Activated CD8-positive, alpha-beta memory T cell treated with anti-CD3 and anti-CD28 coated beads for 4 hours (primary cell): ENCODE data around the gene GATA1.
"Not testable (repeated sequence)": the region's sequence is repeated elsewhere in the genome, so short reads cannot be mapped to it uniquely, and the experiment has no call there.

ENCODE experiments used
- DNase-seq, 2 donors: peaks; one replicate each; pipeline ENCODE4 v3.0.0-alpha.2; 2020; ENCODE audit warnings: low read depth in 2 of 2

GATA1 gene

DNA sequence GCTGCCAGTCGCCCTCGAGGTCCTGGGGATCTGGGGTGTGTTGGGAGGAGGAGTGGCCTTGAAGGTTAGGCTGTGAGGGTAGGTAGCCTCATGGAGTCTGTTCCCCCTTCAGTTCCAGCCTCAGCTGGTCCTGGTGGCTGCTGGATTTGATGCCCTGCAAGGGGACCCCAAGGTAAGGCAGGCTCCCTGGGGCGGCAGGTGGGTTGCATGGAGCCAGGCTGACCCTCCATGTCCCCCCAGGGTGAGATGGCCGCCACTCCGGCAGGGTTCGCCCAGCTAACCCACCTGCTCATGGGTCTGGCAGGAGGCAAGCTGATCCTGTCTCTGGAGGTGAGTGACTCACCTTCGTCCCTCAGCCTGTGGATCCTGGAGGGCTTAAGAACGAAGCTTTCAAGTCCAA is 28.3 kb downstream of the GATA1 start:
- DNase-seq = no peak

DNA sequence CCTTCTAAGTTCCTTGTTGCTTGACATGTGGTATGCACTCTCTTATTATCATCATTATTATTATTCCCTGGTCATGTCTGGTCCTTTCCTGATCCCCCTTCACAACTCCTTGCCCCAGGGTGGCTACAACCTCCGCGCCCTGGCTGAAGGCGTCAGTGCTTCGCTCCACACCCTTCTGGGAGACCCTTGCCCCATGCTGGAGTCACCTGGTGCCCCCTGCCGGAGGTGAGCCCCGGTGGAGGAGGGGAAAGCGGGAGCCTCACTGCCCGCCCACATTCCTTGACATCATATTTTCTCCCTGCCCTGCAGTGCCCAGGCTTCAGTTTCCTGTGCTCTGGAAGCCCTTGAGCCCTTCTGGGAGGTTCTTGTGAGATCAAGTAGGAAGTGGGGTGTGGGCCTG is 28.9 kb downstream of the GATA1 start:
- no peak for DNase-seq

DNA sequence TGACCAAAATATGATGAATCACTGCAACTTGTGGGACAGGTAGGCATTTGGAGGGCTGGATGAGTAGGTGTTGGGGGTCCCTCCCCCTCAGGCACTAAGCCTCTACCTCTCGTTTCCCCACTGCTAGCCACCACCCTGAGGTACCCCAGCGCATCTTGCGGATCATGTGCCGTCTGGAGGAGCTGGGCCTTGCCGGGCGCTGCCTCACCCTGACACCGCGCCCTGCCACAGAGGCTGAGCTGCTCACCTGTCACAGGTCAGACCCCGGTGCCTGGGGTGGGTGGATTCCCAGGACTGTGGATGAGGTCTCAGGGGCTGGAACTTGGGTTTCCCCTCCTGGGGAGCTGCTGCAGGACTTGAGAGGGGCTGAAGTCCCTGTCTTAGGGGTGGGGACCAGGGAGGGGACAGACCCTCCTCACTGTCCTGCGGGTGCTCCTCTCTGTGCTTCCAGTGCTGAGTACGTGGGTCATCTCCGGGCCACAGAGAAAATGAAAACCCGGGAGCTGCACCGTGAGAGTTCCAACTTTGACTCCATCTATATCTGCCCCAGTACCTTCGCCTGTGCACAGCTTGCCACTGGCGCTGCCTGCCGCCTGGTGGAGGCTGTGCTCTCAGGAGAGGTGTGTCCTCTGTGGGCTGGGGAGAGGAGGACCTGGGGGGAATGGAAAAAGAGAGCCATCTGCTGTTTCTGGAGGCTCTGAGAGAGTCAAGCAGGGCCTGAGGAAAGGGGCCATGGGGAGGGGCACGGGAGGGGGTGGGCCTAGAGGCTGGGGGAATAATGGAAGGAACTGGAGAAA is 29.8 kb downstream of the GATA1 start:
- no peak for DNase-seq

DNA sequence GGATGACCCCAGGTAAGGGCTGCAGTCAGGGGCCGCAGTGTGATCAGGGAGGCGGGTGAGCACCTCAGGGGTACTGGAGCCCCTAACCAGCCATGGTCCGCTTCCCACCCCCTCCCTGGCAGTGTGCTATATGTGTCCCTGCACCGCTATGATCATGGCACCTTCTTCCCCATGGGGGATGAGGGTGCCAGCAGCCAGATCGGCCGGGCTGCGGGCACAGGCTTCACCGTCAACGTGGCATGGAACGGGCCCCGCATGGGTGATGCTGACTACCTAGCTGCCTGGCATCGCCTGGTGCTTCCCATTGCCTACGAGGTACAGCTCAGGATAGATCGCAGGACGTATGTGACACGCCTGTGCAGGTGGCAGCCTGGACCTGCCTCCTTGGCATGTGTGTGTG is 31.7 kb downstream of the GATA1 start:
- DNase-seq = no peak

DNA sequence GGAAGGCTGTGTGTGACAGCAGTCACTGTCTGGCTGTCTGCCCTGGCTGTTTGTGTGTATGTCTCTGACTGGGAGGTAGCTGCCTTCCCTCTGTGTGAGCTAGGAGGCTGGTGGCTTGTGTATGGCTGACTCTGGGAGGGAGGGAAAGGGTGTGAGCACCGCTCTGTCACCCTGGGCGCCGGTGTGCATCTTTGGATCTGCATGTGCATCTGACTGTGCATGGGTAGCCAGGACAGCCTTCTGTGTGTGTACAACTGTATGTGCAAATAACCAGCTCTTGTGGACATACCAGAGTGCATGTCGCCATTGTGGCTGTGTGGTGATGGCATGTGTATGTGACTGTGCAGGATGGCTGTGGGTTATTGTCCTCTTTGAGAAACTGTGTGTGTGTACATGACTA is 32.5 kb downstream of the GATA1 start:
- DNase-seq = no peak

DNA sequence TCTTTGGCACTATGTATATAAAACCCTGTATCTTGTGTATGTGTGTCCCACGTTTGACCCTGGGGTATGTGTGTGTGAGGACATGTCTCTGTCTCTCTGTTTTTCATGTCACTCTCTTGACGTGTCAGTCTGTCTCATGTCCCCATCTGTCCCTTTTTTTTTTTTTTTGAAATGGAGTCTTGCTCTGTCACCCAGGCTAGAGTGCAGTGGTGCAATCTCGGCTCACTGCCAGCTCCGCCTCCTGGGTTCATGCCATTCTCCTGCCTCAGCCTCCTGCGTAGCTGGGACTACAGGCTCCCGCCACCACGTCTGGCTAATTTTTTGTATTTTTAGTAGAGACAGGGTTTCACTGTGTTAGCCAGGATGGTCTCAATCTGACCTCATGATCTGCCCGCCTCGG is 33.0 kb downstream of the GATA1 start:
- DNase-seq = not testable (repeated sequence)

DNA sequence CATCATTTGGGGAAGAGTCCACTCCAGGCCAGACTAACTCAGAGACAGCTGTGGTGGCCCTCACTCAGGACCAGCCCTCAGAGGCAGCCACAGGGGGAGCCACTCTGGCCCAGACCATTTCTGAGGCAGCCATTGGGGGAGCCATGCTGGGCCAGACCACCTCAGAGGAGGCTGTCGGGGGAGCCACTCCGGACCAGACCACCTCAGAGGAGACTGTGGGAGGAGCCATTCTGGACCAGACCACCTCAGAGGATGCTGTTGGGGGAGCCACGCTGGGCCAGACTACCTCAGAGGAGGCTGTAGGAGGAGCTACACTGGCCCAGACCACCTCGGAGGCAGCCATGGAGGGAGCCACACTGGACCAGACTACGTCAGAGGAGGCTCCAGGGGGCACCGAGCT is 36.7 kb downstream of the GATA1 start:
- DNase-seq = no peak

DNA sequence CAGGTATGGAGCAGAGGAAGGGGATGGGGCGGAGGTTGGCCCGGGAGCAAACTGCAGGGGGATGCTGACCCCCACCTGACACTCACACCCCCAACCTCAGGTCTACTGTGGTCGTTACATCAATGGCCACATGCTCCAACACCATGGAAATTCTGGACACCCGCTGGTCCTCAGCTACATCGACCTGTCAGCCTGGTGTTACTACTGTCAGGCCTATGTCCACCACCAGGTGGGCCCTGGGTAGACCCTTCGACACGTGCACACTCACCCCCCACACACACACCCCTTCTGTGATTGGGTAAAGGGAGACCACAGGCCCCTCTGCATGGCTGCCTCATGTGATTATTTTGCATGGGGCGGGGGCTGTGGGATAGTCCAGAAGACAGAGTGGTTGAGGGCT is 37.7 kb downstream of the GATA1 start:
- DNase-seq = no peak

DNA sequence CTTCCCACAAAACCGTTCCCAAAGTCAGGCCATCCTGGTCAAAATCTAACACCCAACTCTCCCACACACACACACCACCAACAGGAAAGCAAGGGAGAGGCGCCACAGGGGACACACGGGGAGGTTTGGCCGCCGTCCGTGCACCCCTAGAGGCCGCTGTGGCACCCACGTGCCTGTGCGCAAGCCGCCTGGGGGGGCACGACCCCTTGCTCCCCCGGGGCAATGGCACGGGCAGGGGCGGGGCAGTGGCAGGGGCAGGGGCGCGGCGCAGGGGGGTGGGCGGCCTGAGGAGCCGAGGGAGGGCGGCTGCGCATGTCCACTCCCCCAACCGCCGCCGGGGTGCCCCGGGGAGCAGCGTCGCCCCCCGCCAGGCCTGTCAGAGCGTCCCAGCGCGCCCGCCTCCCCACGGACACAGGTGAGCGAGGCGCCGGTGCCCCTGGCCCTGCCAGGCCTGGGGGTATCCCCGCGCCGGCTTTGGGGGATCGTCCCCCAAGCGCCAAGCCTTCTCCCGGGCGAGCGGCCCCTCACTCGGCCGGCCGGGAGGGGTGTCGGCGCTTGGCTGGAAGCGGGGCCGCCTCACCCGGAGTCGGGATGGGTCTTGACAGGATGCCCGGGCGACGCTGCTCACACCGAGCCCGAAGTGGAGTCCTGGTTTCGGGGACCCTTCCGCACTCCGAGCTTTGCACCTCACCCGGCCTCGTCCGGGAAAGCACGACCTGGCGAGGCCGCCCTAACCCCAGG is 39.9 kb downstream of the GATA1 start, which contains the start of gene ERAS:
Gene ERAS (plus strand): TSS at position 379 of the 741 bp plus-strand sequence. CDS start 2,611 bp downstream, outside the sequence.
- no peak for DNase-seq

DNA sequence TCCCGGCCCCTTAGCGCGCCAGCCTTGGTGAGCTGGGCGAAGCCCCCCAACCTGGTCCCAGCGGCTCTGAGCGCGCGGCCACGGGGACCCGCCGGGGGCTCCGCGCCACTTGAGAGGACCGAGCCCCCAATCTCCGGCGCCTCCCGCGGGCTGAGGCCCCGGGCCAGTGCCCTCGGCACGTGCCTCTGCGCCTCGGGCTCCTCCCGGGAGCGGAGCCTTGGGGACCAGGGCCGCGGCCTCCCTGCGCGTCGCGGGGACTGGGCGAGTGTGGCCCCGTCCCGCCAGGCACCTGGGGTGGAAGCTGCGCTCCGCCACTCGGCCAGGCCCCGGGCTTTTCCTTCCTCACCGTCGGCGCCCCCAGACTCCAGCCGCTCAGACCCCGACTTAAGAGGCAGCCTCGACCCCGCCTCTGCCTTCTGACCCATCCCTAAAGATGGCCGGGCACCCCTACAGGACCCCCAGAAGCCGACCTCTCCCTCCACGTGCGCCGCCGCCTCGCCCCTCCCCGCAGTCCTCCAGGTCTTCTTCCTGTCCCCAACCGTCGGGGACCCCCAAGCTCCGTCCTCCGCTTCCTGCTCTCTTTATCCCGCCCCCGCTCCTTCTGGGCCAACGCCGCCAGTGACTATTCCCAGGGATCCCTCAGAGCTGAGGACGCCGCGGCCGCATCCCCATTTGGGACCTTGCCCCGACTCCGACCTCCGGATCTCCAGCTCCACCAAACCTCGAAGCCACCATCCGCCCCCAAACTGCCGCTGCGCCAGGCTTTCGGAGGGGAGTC is 40.7 kb downstream of the GATA1 start:
- no peak for DNase-seq

DNA sequence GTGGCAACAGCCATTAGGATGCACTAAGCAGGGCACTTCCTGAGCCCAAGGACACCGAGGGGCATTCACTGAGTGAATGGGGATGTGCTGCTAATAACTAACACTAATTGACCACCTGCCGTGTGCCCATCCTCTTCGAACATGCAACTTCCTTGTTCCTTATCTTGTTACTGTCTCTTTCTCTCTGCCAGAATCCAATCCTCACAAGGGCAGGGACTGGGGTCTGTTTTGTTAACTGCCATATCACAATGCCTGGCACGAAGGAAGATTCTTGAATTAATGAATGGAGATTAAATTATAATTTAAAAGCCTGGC is 41.2 kb downstream of the GATA1 start:
- DNase-seq = no peak

DNA sequence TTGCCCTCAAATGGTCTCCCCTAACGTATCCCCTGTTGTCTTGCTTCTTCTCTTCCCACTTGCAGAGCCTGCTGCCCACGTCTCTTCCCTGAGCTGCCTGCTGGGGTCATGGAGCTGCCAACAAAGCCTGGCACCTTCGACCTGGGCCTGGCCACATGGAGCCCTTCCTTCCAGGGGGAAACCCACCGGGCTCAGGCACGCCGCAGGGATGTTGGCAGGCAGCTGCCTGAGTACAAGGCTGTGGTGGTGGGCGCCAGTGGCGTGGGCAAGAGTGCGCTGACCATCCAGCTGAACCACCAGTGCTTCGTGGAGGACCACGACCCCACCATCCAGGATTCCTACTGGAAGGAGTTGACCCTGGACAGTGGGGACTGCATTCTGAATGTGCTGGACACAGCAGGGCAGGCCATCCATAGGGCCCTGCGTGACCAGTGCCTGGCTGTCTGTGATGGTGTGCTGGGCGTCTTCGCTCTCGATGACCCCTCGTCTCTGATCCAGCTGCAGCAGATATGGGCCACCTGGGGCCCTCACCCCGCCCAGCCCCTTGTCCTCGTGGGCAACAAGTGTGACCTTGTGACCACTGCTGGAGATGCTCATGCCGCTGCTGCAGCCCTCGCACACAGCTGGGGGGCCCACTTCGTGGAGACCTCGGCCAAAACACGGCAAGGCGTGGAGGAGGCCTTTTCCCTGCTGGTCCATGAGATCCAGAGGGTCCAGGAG is 42.8 kb downstream of the GATA1 start:
- no peak for DNase-seq

DNA sequence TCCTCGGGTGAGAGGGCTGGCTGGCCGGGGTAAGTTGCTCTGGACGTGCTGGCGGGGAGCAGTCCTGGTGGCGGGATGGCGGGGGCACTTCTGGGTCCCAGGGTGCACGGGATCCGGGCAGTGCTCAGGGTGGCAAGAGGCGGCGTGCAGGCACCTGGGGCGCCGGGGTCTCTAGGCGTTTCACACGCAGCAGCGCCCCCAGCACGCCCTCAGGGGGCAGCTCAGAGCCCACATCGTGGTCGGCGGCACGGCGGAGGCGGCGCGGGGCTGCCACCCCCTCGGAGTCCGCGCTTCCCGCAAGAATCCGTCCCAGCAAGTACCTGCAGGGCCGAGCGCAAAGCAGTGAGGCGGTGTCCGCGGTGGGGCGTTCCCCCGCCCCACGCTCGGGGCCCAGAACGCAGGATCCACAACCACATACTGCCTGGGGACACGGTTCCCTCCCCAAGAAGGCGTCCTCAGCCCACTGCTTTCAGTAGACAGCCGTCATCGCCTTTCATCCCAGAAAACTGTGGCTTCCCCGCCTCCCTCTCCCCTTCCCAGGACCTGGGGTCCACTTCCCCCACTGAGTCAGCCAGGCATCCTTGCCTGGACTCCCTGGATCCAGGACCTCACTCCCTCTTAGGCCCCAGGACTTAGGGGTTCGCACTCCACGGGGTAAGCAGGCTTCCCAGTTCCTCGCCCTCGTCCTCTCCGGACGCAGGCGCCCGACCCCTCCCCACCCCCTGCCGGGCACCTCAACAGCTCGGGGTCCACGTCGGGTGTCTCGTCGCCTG is 44.9 kb downstream of the GATA1 start:
- DNase-seq = no peak

DNA sequence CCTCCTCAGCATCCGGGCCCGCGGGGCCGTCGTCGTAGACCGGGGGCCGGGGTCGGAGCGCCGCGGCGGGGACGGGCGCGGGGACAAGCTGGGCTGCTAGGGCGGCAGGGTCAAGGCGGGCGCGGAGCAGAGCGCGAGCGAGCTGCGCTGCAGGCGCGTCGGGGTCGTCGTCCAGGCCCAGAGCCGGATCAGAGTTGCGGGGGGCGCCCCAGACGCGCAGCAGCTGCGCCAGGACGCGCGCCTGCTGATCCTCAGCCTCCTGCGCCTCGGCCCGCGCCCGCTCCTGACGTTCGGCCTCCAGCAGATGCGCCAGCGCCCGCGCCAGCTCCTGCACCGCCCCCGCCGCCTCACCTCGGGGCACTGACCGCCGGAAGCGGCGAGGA is 45.5 kb downstream of the GATA1 start:
- DNase-seq = no peak

DNA sequence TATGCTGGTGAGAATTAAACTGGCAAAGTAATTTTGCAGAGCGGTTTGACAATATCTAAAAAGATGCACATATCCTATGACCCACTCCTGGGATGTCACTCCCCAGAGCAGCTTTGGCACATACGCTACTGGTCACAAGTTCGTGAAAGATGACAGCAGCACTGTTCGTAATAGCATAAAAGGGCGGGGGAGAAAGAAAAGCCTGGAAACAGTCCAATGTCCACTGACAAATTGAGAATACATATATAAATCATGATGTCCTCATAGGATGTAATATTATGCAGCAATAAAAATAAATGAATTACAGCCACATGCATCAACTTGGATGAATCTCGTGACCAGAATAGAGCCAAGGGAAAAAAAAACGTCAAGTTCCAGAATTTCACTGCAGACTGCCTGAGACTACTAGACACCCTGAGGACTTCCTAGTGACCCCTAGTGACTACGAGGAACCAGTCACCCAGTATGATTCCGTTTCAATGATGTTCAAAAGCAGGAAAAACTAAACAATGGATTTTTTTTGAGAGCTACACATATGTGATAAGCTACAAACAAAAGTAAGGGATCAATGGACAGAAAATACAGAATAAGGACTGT is 47.2 kb downstream of the GATA1 start:
- DNase-seq = no peak

DNA sequence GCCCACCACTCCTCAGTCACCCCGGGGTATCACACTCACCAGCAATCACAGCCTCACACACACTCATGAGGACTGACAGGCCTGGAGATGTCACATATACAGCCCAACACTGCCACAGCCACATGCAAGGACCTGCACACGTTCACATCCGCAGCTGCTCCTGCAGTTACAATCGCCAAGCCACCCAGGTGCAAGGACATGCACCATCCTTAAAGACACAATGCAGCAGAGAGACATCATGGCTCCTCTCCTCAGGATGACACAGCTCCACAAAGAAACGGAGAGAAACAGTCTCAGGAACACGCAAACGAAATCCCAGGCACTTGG is 48.0 kb downstream of the GATA1 start:
- DNase-seq = no peak

DNA sequence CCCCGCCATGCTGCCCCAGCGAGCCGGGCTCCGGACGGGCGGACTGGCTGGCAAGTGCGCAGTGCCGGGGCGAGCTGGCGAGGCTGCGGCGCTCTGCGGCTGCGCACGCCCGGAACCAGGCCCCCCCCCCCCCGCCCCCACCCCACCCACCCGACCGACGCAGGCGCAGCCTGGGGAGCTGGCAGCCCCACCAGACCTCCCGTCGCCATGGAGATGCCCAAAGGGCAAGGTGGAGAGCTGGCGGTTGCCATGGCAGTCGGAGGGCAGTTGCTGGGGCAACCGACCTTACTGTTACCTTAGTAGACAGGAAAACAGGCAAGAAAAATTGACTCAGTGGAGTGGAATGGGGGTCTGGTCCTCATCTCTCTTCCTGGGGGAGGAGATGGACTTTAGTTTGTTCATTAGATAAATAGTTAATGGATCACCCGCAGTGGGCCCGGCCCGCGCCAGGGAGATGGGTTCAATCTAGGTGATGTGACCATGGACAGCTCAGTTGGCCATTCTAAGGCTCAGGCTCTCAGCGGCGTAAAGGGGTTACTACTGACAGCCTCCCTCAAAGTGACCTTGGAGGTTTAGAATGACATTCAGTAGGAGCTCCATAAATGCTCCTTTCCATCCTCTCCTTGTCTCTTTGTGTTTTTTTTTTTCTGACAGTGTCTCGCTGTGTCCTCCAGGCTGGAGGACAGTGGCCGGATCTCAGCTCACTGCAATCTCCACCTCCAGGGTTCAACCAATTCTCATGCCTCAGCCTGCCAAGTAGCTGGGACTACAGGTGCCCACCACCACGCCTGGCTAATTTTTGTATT is 49.3 kb downstream of the GATA1 start, which contains the start of gene PCSK1N:
Gene PCSK1N (minus strand): TSS at position 87 of the 806 bp plus-strand sequence. CDS start 78 bp downstream, at position 9.
- peak; percentile 8 to 10 for DNase-seq

DNA sequence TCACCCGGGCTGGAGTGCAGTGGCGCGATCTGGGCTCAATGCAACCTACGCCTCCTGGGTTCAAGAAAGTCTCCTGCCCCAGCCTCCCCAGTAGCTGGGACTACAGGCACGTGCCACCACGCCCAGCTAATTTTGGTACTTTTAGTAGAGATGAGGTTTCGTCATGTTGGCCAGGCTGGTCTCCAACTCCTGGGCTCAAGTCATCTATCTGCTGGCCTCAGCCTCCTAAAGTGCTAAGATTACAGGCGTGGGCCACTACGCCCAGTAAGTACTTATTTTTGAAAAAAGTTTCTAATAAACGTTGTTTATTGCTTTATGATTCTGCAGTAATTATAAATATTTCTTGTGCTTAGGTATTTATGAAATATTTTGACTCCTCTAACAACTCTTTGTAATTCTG is 53.3 kb downstream of the GATA1 start:
- DNase-seq = no peak
